Activated CD8-positive, alpha-beta memory T cell treated with anti-CD3 and anti-CD28 coated beads for 24 hours (primary cell): ENCODE data around the gene EFHC1.
"Not testable (repeated sequence)": the region's sequence is repeated elsewhere in the genome, so short reads cannot be mapped to it uniquely, and the experiment has no call there.

ENCODE experiments used
- DNase-seq: peaks from one replicate; pipeline ENCODE4 v3.0.0-alpha.2; 2020

The EFHC1 gene

DNA sequence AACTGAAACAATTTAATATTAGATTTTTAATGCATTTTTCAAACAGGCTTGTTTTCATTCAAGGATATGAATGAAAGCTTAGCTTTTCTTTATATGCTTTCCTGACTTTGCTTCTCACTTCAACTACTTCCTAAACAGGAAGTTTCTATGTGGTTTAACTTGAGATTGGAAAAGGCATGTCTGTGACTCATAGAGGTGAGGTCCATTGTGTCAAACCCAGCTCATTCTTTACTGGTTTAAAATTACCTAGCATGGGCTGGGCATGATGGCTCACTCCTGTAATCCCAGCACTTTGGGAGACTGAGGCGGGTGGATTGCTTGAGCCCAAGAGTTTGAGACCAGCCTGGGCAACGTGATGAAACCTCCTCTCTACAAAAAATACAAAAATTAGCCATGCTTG, 34.4 kb downstream of the EFHC1 start:
- DNase-seq, result no peak

DNA sequence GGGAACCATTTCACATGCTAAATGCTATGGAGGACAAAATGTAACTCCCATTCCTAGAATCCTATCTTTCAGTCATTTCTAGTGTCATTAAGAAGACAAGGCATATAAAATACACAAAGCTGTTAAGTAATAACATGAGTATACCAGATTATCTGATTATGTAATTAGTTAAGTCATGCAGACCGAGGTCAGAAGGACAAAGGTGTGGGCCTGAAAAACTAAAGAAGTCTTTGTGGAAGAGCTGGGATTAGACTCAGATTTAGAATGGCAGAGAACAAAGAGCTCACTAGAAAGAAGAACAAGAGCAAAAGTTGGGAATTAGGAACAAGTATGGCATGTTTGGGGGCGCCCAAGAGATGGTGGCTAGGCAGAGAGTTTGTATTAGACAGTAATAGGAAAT, 37.0 kb downstream of the EFHC1 start:
- no peak for DNase-seq

DNA sequence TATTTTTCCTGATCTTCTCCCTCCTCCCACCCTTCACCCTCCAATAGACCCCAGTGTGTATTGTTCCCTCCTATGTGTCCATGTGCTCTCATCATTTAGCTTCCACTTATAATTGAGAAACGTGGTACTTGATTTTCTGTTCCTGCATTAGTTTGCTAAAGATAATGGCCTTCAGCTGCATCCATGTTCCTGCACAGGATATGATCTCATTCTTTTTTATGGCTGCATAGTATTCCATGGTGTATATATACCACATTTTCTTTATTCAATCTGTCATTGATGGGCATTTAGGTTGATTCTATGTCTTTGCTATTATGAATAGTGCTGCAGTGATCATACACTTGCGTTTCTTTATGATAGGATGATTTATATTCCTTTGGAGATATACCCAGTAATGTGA, 41.1 kb downstream of the EFHC1 start:
- not testable (repeated sequence) for DNase-seq

DNA sequence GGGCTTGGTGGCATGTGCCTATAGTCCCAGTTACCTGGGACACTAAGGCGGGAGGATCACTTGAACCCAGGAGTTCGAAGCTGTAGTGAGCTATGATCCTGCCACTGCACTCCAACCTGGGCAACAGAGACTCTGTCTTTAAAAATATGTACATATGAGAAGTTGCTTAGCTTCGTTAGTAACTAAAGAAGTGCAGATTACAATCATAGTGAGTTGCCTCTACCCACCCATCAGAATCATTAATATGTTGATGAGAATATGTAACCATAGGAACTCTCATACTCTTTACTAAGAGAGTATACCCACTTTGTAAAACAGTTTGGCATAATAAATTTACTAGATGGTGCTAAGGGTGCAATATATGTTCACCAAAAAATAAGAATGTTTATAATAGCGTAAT, 54.0 kb downstream of the EFHC1 start:
- DNase-seq, result no peak

DNA sequence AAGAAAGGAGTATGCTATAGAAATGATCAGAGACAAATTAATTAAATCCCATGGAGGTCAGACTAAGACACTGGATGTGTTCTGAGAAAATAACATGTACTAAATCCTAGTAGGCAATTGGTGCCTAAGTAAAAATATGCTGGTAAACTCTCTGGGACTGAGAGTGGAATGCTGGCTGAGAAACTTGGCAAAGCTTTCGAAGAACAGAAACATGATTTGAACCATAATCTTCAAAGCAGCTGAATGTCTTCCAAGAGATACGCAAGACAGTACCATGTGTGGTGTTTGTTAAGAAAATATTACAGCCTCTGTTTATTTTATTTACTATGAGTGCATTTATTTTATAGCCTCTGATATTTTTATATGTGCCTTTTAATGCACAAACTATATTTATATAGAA, 55.2 kb downstream of the EFHC1 start:
- no peak for DNase-seq

DNA sequence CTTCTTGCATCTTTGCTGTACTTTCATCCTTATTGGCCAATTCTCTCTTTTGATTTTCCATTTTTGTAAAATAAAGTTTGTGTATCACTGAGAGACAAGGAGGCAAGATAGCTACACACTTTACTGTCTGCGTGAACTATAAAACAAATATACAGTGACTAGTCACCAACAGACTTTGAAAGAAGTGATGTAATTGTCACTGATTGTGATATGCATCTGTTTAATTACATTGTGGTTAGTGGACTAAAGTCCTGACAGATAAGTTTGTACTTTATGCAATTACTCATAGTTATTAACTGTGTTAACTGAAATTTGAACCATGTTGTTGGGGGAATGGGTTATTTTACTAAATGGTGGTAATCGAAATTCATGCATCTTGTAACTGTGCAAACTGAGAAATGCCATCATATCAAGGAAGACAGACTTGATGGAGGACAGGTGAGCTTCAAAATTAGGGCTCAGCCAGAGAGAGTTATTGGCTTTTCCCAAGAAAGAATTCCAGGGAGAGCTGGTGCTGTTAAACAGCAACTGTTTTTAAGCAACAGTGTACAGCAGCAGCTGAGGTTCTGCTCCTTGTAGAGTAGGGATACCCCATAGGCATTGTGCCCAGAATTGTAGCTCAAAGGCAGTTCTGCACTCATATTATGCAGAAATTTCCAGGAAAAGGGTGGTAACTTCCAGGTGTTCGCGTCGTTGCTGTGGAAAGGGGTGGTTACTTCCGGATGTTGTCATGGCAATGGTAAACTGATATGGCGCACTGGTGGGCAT, 62.9 kb downstream of the EFHC1 start:
- no peak for DNase-seq

DNA sequence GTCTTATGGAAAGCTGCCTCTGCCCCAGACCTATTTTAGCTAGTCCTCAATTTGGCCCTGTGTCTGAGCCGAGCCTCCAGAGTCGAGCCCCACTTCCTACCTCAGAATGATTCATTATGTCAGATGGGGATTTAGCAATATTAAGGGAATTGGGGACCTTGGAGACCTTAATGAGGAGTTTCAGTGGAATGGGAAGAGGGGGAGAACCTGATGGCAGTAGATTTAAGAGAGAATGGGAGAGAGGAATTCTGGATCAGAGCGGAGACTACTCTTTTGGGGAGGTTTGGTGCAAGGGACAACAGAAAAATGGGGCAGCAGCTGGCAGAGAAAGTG, 63.5 kb downstream of the EFHC1 start:
- DNase-seq, result no peak

DNA sequence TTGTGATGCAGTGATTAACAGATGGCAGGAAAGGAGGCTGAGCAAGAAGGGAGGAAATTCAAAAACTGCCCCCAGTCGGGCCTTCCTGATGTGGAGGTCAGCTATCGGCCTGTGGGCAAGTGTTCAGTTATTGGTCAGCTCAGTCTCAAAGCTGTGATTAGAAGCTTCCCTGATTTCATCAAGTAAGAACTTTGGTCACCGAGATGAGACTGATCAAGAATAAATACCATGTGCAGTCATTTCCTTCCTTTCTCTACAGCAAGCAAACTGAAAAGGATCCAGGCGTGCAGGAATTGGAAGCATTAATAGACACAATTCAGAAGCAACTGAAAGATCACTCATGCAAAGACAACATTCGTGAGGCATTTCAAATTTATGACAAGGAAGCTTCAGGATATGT, 69.7 kb downstream of the EFHC1 start:
- DNase-seq, result no peak

DNA sequence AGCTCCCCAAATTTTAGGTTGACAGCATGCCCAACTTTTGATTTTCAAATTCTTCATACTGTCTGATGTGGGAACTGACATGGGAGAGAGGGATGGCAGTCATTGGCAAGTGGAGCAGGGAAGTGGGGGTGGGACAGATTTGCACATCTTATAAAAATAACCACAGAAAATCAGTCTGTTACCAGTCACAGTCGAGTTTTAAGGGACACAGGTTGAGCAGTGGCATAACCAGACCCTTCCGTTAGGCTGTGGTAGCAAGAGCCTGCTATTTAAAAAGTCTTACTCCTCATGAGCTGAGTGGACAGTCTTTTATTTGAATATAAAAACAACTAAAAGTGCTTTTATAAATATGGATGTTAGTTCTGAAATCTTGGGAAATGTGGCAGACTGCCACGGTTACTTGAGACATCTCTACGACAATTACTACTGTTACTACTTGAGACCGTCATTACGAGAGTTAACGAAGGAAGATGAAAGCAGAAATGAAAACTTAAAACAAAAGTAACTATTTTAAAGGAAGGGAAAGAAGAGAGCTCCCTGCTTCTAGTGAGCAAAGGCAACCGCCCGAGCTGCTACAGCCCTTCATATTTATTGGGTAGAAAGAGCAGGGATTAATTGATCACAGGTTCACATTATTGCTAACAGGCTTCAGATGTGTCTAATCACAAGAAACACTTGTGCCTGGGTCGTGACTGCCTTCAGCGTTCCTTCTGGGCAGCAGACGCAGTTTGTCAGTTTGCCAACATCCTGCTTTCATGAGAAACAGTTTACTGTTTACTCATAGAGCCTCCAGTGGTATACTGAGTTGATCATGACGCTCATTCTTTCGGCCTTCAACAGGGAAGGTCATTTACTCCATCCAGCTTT, 71.3 kb downstream of the EFHC1 start:
- DNase-seq, result no peak

DNA sequence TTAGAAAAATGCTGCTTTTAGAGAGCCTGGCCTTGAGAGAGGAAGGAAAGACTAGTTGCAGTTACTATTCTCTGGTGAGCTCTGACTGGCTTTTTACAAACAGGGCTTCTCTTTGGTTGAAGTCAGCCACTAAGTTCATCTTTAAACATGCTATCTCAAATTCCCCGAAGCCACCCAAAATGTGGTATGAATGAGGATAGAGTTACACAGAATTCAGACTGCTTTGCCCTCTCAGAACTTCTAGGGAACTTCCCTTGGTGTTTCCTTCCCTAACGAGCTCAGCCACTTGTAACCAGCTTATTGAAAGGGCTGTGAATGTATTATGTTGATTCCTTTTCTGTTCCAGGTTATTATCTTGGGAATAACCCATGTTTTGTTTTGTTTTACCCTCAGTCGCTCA, 73.5 kb downstream of the EFHC1 start:
- DNase-seq, result no peak

DNA sequence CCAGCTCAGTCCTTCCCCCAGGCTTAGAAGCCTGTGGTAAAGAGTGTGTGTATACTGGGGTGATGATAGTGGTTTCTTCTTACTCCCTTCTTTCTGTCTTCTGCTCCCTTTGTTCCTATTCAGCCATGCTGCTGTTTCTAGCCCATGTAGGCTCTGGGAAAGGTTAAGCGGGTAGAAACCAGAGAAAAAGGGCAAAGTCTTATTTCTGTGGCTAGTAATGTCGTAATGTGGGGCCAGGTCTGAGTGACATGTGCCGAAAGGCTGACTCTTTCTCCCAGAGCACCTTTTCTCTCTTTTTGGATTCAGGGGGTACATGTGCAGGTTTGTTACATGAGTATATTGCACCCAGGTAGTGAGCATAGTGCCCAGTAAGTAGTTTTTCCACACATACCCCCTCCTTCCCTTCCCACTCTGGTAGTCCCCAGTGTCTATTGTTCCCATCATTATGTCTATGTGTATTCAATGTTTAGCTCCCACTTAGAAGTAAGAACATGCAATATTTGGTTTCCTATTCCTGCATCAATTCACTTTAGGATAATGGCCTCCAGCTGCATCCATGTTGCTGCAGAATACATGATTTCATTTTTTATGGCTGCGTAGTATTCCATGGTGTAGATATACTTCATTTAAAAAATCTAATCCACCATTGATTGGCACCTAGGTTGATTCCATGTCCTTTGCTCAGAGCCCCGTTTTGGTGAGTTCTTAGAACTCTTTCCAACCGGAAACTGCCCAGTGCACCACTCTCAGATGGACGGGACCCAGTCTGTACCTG, 74.3 kb downstream of the EFHC1 start:
- DNase-seq, result no peak

DNA sequence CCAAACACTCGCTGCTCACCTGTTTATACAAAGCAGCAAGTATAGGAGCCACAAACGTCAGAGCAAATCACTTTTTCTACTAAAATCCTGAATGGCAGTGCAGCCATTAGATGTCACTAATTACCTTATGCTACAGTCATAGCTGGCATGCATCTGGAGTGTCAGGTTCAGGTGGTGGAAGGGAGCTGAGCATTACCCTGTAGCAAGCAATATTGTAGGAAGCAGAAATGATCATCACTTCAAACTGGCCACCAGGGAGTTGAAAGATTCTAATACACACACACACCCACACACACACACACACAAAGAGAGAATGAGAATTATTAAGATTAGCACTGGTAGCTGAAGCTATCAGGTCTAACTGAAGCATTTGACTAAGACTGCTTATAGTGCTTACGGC, 75.8 kb downstream of the EFHC1 start:
- DNase-seq, result no peak

DNA sequence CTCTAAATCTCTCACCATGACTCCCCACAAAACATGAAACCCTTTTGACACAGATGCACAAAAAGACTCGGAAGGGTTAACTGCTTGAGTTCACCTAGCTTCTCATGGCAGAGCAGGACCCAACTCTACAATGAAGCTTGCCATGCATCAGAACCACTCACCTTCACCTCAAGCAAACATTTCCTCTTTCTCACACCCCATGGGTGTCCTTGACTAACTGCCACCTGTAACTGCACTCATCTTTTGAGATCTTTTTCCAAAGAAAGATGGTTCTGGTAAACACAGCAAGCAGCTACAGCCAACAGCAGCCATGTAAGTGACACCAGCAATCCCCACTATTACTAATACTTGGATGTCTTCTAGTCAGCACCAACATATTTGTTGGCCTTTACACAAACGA, 76.5 kb downstream of the EFHC1 start:
- DNase-seq, result no peak

DNA sequence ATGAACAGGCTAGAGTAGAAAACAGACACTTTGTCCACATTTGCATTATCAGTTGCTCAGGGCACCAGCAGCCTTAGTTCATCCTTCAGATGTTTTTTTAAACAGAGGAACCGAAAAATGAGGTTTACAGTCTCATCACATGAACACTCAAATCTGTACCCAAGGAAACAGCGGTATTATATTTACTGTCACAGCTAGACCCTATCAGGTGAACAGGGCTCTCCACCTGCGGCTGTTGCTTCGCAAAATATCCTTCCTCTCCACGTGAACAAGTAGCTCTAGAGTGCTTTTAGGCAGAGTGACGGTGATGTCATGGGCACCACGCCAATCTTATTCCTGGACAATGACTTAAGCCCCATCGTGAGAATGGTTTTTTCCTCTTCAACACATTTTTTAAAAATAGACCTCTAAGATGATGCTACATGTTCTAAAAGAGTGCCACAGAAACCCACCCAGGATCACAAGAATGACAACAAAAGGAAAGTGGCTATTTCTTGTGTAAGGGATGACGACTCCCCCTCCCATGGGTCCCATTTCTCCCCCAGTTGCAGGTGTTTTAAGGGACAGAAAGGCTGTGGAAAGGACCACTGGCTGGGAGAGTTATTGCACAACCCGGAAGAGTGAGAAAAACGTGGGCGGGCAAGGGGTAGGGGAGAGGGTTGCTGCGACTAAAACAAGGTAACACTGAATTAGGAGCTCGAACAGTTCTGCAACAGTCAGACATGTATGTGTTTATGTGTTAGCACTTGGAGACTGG, 77.7 kb downstream of the EFHC1 start:
- DNase-seq, result no peak

DNA sequence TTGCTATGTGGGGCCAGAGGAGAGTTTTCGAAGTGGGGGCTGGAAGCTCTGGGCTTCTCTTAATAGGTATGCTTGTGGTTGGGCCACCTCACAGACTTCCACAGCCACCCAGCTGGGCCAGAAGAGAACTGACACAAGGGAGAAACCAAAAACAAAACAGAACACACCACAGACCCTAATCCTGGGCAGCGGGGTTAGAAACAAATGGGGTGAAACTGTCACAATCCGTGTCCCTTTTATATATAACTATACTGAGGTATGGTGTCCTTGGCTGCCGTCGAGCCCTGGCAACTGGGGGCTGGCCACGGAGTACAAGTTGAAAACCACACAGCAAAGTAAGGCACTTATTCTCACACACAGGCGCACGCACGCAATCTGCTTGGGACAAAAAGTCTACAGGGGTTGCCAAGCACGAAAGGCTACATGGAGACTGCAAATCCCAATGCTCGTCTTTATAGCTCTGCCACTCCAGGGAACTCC, 78.4 kb downstream of the EFHC1 start:
- no peak for DNase-seq

DNA sequence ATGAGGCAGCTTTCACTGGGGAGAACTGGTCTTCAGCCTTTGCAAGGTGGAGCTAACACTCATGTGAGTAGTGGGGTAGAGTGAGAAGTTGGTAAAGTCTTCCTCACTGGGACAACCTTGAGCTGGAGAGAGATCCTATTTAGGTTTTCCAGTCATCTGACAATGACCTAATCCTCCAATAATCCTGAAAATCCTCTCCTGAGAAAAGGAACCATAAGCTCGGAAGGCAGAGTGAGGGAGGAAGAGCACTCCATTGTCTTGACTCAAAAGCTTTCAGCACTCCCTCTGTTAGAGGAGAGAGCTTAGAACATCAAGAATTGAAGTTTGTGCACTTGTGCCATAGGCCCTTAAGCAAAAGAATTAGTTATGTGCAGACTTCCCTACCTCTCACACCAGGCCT, 78.9 kb downstream of the EFHC1 start:
- no peak for DNase-seq

DNA sequence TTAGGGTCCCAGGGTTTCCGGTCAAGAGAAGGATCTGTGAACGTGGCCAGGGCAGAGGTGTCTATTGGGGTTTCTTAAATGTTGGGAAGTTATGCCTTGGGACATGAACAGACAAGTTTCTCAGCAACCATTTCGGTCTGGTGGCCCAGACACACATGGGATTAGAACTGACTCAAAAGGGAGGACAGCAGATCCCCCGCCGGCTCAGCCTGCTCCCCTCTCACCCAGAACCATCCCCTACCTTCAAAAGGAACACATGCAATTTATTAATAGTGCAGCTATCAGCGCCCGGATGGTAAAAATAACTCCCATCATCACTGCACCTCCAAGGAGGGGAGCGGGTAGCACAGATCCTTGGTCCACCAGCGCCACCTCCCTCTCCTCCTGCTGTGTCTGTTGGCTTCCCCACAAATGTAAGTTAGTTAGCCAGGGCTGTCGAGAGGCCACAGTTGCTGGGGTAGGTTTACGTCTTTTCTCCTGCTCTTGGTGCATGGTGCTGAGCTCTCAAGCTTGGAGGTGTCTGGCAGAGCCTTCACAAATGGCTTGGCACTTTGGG, 79.6 kb downstream of the EFHC1 start:
- DNase-seq, result no peak

DNA sequence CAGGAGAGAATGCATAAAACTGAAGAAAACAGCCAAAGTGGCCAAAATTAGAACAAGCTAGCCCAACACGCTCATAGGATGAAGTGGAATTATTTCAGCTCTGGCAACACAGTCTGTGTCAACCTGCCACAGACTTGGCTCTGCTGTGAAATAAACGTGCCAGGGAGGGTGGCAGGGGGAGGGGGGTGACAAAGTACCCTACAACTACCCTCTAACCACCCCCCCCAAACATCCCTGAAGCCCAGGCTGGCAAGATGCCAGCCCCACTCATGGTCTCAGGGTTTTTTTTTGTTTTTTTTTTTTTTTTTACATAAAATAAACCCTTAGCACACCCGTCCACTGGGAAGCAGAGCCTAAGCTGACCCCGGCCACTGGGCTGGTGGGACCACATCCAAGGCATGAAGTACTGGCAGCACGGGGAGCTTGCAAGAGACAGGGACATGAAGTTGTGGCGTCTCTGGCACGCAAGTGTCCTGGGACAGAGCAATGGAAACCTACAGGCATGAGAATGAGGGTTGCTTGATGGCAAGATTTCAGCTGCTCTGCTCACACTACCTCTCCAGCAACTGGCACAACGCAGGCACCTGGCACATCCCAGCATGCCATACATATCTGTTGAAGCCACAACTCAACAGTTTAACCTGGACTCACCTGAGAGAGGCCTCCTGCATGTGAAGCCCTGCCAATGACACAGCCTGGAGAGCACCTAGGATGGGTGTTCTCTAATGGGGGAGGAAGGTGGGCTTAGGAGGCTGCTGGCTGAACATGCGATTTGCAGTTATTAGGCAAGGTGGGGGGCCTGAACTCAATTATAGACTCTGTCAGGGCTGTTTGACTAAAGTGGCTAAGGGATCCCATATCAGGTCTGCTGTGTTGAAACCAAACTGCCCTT, 80.3 kb downstream of the EFHC1 start:
- no peak for DNase-seq

DNA sequence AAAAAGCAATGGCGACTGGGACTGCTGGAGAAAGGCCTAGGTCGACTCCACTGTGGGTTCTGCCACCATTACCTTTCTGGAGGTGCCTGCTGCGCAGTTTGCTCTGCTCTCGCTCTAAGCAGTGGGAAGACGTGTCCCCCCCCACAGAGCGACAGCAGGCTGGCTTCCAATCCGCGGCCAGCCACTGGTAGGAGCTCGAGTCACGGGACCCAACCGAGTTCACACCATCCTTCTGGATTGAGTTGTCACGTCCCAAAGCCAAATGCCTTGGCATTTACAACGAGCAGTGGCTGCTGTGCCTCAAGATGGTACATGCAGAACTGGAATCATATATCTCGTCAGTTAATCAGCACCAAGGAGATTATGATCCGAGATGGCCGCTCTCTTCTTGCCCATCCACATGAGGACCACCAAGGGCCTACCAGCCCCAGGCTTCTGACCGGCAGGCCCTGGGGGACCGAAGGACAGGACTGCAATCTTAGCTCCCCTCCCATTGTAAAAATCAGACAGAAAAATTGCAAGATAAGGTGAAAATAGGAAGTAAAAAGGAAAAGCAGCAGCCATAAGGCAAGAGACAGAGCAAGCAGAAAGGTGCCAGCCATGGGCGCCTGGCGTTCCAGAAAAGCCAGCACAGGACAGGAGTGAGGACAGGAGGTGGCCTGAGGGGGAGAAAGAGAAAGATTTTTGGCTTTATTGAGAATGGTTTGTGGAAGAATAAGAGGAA, 82.3 kb downstream of the EFHC1 start:
- DNase-seq, result no peak

DNA sequence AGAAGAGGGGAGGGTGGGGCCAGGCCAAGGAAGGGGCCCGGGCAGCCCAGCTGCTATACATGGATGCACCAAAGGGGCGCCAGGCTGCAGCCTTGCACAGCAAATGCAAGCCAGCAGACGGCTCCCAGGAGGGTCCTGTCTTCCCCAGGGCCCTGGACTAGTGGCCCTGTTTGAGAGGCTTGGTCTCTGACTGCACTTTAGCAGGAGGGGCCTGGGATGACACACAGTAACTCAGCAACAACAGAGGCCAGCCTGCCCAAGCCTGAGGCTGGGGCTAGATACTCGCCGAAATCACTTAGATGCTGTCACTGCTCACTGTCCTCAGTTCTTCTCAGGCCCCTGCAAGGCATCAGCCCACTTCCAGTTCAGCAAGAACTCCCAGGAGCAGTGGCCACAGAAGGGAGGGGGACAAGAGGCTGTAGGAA, 83.2 kb downstream of the EFHC1 start:
- no peak for DNase-seq
